ENCODE measurements around the gene MAP3K3.
"Not testable (repeated sequence)": the region's sequence is repeated elsewhere in the genome, so short reads cannot be mapped to it uniquely, and the experiment has no call there.

The MAP3K3 gene

GRCh38 chr17:63709110-63709509, 86.9 kb downstream of the MAP3K3 start:
- no peak for DNase-seq

- no peak for DNase-seq
Observed at GRCh38 chr17:63714550-63715277, 92.5 kb downstream of the MAP3K3 start.

GRCh38 chr17:63716426-63716825, 94.2 kb downstream of the MAP3K3 start:
- no peak for DNase-seq

GRCh38 chr17:63718988-63719387, 96.8 kb downstream of the MAP3K3 start:
- no peak for DNase-seq

- not testable (repeated sequence) for DNase-seq
Observed at GRCh38 chr17:63720194-63720593, 98.0 kb downstream of the MAP3K3 start.

- peak; percentile 18 for DNase-seq
Observed at GRCh38 chr17:63722403-63722802, 100.2 kb downstream of the MAP3K3 start.

- no peak for DNase-seq
Observed at GRCh38 chr17:63735691-63736090, 113.5 kb downstream of the MAP3K3 start.

- DNase-seq, result peak; percentile 3
Observed at GRCh38 chr17:63740464-63741142, 118.4 kb downstream of the MAP3K3 start.

GRCh38 chr17:63741143-63741407, 118.9 kb downstream of the MAP3K3 start:
- no peak for DNase-seq

GRCh38 chr17:63741408-63742173, 119.4 kb downstream of the MAP3K3 start, which contains the start of gene STRADA:
Gene STRADA, minus strand, starts transcription at chr17:63741799. Its CDS starts 13,430 bp downstream, at chr17:63728369.
- DNase-seq, result peak; percentile 99
